PC-3 (cell line): Measurements from ENCODE around the gene KL. TPM values are rescaled to one million over a fixed set of nuclear protein-coding genes. Genes with fewer than 3 reads are reported as not detected.

Experiments used
- ATAC-seq: fragments of 200-7000 bp; cut with Tn5 transposase; 2 replicates; pipeline ENCODE4 v1.9.1; 2020; ENCODE audit warnings: mild to moderate bottlenecking, moderate library complexity
- BruUV-seq: library from RNA; stranded (reverse); fragments of 400-500 nt; replicated peaks from 2 replicates; lab custom pipeline; 2021; lab: Mats Ljungman, UMichigan
- CTCF ChIA-PET: fragments of 300-600 bp; sonication (Branson Sonifier 250); formaldehyde crosslinking; loops from one replicate; lab custom pipeline; 2022; ENCODE audit warnings: antibody characterized with exemption; lab: Charles Lee
- POLR2A ChIA-PET: fragments of 300-600 bp; sonication (Branson Sonifier 250); formaldehyde crosslinking; loops from one replicate; lab custom pipeline; 2022; ENCODE audit warnings: antibody characterized with exemption; ENCODE audit not compliant: unreplicated experiment; lab: Charles Lee
- DNase-seq: peaks from one replicate; pipeline ENCODE4 v3.0.0-alpha.2; 2015
- H2AFZ ChIP-seq: fragments of 300-600 bp; sonication (generic); 2 replicates; pipeline ENCODE4 v1.6.0; 2016; ENCODE audit warnings: antibody characterized with exemption, low read length
- H3F3A ChIP-seq: fragments of 300-600 bp; sonication (generic); one replicate; pipeline ENCODE4 v1.6.0; 2017; ENCODE audit warnings: antibody characterized with exemption, low read length, control low read depth, mild to moderate bottlenecking; ENCODE audit not compliant: unreplicated experiment
- H3K27ac ChIP-seq: fragments of 300-600 bp; sonication (generic); 2 replicates; pipeline ENCODE4 v1.5.1; 2016; ENCODE audit warnings: mild to moderate bottlenecking, low read length
- H3K27me3 ChIP-seq: fragments of 300-600 bp; sonication (generic); 2 replicates; pipeline ENCODE4 v1.6.1; 2016; ENCODE audit warnings: low read length, mixed read lengths
- H3K36me3 ChIP-seq: fragments of 300-600 bp; sonication (generic); 2 replicates; pipeline ENCODE4 v1.6.1; 2016; ENCODE audit warnings: low read depth, mixed run types, low read length, mixed read lengths
- H3K4me1 ChIP-seq: fragments of 300-600 bp; sonication (generic); 2 replicates; pipeline ENCODE4 v1.5.1; 2016; ENCODE audit warnings: low read length; ENCODE audit not compliant: insufficient read depth
- H3K4me2 ChIP-seq: fragments of 300-600 bp; sonication (generic); 2 replicates; pipeline ENCODE4 v1.6.0; 2016; ENCODE audit warnings: low read length
- H3K4me3 ChIP-seq: fragments of 300-600 bp; sonication (generic); 2 replicates; pipeline ENCODE4 v1.5.1; 2016; ENCODE audit warnings: mild to moderate bottlenecking, low read length, mixed read lengths
- H3K79me2 ChIP-seq: fragments of 300-600 bp; sonication (generic); 2 replicates; pipeline ENCODE4 v1.6.1; 2017; ENCODE audit warnings: low read length, mixed read lengths
- H3K9ac ChIP-seq: fragments of 300-600 bp; sonication (generic); 2 replicates; pipeline ENCODE4 v1.6.0; 2016; ENCODE audit warnings: mild to moderate bottlenecking, low read length
- H3K9me2 ChIP-seq: fragments of 300-600 bp; sonication (generic); replicated peaks from 2 replicates; pipeline ENCODE4 v1.6.1; 2016; ENCODE audit warnings: mixed run types, low read length, mixed read lengths
- H3K9me3 ChIP-seq: fragments of 300-600 bp; sonication (generic); 2 replicates; pipeline ENCODE4 v1.6.1; 2016; ENCODE audit warnings: low read length, mixed read lengths
- H4K20me1 ChIP-seq: fragments of 300-600 bp; sonication (generic); 2 replicates; pipeline ENCODE4 v1.6.1; 2016; ENCODE audit warnings: low read length, mixed read lengths
- EZH2 ChIP-seq: fragments of 300-600 bp; sonication (generic); IDR thresholded peaks from one replicate; pipeline ENCODE4 v1.6.1; 2017; ENCODE audit warnings: antibody characterized with exemption, mild to moderate bottlenecking, low read length; ENCODE audit not compliant: unreplicated experiment
- EZH2phosphoT487 ChIP-seq: fragments of 300-600 bp; sonication (generic); IDR thresholded peaks from 2 replicates; pipeline ENCODE4 v1.6.1; 2018; ENCODE audit warnings: mild to moderate bottlenecking, antibody characterized with exemption, low read length, borderline replicate concordance
- intact Hi-C: fragments of 100-400 bp; cut with micrococcal nuclease; formaldehyde crosslinking; loops from 2 replicates; pipeline ENCODE4 v1.9.0; 2023
- total RNA-seq: library from RNA; depleted of rRNA; stranded (reverse); fragments of >200 nt; gene quantifications from 2 replicates; pipeline ENCODE4 v1.2.3, GENCODE V29; 2014
- TF ChIP-seq, protein P1 (sequence below): fragments of 300-600 bp; sonication (generic); conservative IDR thresholded peaks from 2 replicates; pipeline ENCODE4 v1.5.1; 2017; ENCODE audit warnings: antibody characterized with exemption, low read depth, mild to moderate bottlenecking, low read length

The KL gene
- total RNA-seq, 1 experiment from 2014 or later, result 0.07 TPM

DNA sequence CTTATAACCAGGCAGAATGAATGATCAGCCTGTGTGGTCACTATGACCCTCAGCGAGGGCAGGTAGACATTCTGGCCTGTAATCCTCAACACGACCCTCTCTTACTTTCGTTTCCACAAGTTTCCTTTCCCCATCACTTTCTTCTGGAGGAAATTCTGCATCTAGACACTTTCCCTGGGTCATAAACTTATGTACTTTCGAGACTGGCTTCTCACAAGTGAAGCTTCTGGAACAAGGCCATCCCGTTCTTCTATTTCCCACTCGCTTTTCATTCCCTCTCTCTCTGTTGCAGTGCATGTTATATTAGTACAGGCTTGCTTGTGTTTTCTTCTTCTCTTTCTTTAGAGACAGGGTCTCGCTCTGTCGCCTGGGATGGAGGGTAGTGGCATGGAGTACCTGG lies 23.1 kb upstream of the KL start:
- ChIA-PET CTCF (no interaction called here), POLR2A (no interaction called here)
- no peaks in the 10 kb centered on the region for H3K27me3 ChIP-seq
- no peaks in the 10 kb centered on the region for H3K79me2 ChIP-seq
- no peak overlapping the region for H2AFZ ChIP-seq
- DNase-seq (no peak), ATAC-seq (no peak)
- no peaks in the 10 kb centered on the region for H3K36me3 ChIP-seq
- no peaks in the 10 kb centered on the region for H4K20me1 ChIP-seq
- no peak overlapping the region for H3K4me3 ChIP-seq
- TF ChIP-seq, protein P1, sequence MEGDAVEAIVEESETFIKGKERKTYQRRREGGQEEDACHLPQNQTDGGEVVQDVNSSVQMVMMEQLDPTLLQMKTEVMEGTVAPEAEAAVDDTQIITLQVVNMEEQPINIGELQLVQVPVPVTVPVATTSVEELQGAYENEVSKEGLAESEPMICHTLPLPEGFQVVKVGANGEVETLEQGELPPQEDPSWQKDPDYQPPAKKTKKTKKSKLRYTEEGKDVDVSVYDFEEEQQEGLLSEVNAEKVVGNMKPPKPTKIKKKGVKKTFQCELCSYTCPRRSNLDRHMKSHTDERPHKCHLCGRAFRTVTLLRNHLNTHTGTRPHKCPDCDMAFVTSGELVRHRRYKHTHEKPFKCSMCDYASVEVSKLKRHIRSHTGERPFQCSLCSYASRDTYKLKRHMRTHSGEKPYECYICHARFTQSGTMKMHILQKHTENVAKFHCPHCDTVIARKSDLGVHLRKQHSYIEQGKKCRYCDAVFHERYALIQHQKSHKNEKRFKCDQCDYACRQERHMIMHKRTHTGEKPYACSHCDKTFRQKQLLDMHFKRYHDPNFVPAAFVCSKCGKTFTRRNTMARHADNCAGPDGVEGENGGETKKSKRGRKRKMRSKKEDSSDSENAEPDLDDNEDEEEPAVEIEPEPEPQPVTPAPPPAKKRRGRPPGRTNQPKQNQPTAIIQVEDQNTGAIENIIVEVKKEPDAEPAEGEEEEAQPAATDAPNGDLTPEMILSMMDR, result no peak
- TF ChIP-seq EZH2, result no peak
- TF ChIP-seq EZH2phosphoT487, result no peak
- BruUV-seq, result no TSS peak
- H3K4me2 ChIP-seq, result no peak overlapping the region
- no peak overlapping the region for H3K27ac ChIP-seq
- intact Hi-C loops, result no loop called here
- no peaks in the 10 kb centered on the region for H3K9me2 ChIP-seq
- no peaks in the 10 kb centered on the region for H3F3A ChIP-seq
- no peaks in the 10 kb centered on the region for H3K9me3 ChIP-seq
- H3K4me1 ChIP-seq, result peaks cover 13% of the 10 kb centered on the region; the same call in 1 of the 2 replicates
- H3K9ac ChIP-seq, result no peak overlapping the region

DNA sequence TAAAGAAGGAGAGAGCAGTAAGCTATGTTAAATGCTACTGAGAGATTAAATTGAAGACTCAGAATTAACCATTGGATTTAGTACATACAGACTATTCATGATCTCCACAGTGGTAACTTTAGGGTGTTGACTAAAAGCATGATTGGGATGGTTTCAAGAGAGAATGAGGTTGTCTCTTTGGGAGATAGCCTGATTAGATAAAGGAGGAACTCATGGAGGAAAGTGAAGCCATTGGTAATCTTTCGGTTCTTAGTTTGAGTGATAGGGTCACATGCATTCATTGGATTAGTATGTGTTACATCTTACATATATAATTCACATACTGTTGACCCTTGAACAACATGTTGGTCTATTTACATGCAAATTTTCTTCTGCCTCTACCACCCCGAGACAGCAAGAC lies 18.8 kb upstream of the KL start:
- no peak overlapping the region for H3K4me3 ChIP-seq
- H3K27ac ChIP-seq, result no peak overlapping the region
- BruUV-seq, result no TSS peak
- DNase-seq (no peak), ATAC-seq (no peak)
- ChIA-PET CTCF (no interaction called here), POLR2A (no interaction called here)
- H3K9me3 ChIP-seq, result no peaks in the 10 kb centered on the region
- intact Hi-C loops, result no loop called here
- no peak overlapping the region for H3K4me2 ChIP-seq
- no peaks in the 10 kb centered on the region for H3K9me2 ChIP-seq
- H3K79me2 ChIP-seq, result no peaks in the 10 kb centered on the region
- H4K20me1 ChIP-seq, result no peaks in the 10 kb centered on the region
- H3F3A ChIP-seq, result no peaks in the 10 kb centered on the region
- peaks cover 10% of the 10 kb centered on the region; the same call in 1 of the 2 replicates for H3K4me1 ChIP-seq
- H3K27me3 ChIP-seq, result no peaks in the 10 kb centered on the region
- H3K9ac ChIP-seq, result no peak overlapping the region
- no peak for TF ChIP-seq EZH2phosphoT487
- TF ChIP-seq, protein P1, result no peak
- no peak for TF ChIP-seq EZH2
- H3K36me3 ChIP-seq, result no peaks in the 10 kb centered on the region
- no peak overlapping the region for H2AFZ ChIP-seq

DNA sequence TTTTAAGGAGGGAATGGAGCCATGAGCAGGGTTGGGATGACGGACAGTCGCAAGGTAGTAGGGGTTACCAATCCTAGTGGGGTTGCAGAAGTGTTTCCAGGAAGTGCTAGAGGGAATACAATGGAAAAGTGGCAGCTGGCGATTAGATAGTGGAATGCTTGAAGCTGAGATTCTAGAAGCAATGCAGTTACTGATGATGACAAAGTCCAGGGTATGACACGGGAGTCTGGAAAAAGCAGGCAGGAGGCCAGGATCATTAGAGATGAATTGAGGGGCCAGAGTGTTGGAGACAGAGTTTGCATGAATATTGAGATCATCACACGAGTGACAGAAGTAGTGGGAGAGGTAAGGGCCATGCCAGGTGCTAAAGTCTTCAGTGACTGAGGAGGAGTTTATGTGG lies 17.3 kb upstream of the KL start:
- H4K20me1 ChIP-seq, result no peaks in the 10 kb centered on the region
- H3K27ac ChIP-seq, result no peak overlapping the region
- no peak for DNase-seq
- TF ChIP-seq, protein P1, result no peak
- TF ChIP-seq EZH2, result no peak
- no peak for TF ChIP-seq EZH2phosphoT487
- ChIA-PET POLR2A (no interaction called here), CTCF (no interaction called here)
- no peaks in the 10 kb centered on the region for H3K36me3 ChIP-seq
- intact Hi-C loops, result no loop called here
- no peak overlapping the region for H3K9ac ChIP-seq
- no peak for ATAC-seq
- BruUV-seq, result no TSS peak
- no peak overlapping the region for H3K4me3 ChIP-seq
- H3K4me1 ChIP-seq, result peaks cover 10% of the 10 kb centered on the region; the same call in 1 of the 2 replicates
- no peaks in the 10 kb centered on the region for H3K9me3 ChIP-seq
- H3K79me2 ChIP-seq, result no peaks in the 10 kb centered on the region
- H3K4me2 ChIP-seq, result no peak overlapping the region
- no peaks in the 10 kb centered on the region for H3K27me3 ChIP-seq
- no peaks in the 10 kb centered on the region for H3K9me2 ChIP-seq
- H2AFZ ChIP-seq, result no peak overlapping the region
- H3F3A ChIP-seq, result no peaks in the 10 kb centered on the region
